Measurements from ENCODE around the gene UBAC2. TPM values are rescaled to one million over a fixed set of nuclear protein-coding genes. Genes with fewer than 3 reads are reported as not detected.

The UBAC2 gene
- total RNA-seq, 1 experiment from 2014 or later = 103 TPM

DNA sequence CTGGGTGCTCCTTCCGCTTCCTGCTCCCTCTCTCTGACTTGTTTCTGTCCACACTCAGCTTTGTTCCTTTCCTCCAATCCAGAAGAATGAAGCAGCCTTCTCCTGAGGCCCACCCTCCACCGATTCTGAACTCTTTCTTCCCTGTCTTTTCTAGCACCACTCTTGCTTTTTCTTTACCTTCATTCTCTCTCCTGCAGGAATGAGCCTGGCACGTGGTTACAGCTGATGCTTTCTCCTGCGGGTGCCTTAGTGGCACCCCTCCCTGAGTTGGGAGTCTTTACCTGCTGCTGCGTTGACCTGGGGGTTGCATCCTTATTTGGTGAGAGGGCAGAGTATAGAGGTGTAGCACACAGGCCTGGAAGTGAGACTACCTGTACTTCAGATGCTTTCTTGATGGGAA lies 6.2 kb downstream of the UBAC2 start:
- Mint-ChIP-seq H3K9me3 (ENCODE audit: unreplicated experiment) (no peaks in the 10 kb centered on the region), H3K4me3 (ENCODE audit: unreplicated experiment) (no peak overlapping the region), H3K27ac (ENCODE audit: unreplicated experiment) (no peak overlapping the region), H3K27me3 (ENCODE audit: insufficient read depth, unreplicated experiment) (no peaks in the 10 kb centered on the region), H3K36me3 (ENCODE audit: insufficient read depth, unreplicated experiment) (peaks cover 28% of the 10 kb centered on the region), H3K4me1 (ENCODE audit: low read depth, unreplicated experiment) (peaks cover 17% of the 10 kb centered on the region)
- TF ChIP-seq, protein P1, sequence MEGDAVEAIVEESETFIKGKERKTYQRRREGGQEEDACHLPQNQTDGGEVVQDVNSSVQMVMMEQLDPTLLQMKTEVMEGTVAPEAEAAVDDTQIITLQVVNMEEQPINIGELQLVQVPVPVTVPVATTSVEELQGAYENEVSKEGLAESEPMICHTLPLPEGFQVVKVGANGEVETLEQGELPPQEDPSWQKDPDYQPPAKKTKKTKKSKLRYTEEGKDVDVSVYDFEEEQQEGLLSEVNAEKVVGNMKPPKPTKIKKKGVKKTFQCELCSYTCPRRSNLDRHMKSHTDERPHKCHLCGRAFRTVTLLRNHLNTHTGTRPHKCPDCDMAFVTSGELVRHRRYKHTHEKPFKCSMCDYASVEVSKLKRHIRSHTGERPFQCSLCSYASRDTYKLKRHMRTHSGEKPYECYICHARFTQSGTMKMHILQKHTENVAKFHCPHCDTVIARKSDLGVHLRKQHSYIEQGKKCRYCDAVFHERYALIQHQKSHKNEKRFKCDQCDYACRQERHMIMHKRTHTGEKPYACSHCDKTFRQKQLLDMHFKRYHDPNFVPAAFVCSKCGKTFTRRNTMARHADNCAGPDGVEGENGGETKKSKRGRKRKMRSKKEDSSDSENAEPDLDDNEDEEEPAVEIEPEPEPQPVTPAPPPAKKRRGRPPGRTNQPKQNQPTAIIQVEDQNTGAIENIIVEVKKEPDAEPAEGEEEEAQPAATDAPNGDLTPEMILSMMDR (IDR thresholded peaks at IDR 0.05; ENCODE audit: insufficient read depth in 1 of 2, low read depth in 1 of 2, low read length in 1 of 2, severe bottlenecking in 1 of 2, unreplicated experiment in 1 of 2) = no peak
- intact Hi-C loops (cut with micrococcal nuclease; ENCODE audit: unreplicated experiment) = no loop called here
- no peak for DNase-seq
- Histone ChIP-seq H3K4me1 (peaks cover 4% of the 10 kb centered on the region), H3K9me3 (no peaks in the 10 kb centered on the region), H3K36me3 (ENCODE audit: control insufficient read depth, insufficient read depth, low read length) (peaks cover 2% of the 10 kb centered on the region; the same call in 1 of the 2 replicates), H3K27me3 (replicated peaks; ENCODE audit: control insufficient read depth, insufficient read depth, low read length) (no peaks in the 10 kb centered on the region), H3K4me3 (ENCODE audit: low read depth, low read length) (no peak overlapping the region)
- CTCF ChIA-PET = interaction anchor here (1.0 kb wide), 1 partner anchor 63 kb away, joined by 4 read pairs; no protein-coding TSS in a partner anchor
- BruUV-seq (replicated peaks) = no TSS peak
- POLR2A ChIA-PET = no interaction called here

DNA sequence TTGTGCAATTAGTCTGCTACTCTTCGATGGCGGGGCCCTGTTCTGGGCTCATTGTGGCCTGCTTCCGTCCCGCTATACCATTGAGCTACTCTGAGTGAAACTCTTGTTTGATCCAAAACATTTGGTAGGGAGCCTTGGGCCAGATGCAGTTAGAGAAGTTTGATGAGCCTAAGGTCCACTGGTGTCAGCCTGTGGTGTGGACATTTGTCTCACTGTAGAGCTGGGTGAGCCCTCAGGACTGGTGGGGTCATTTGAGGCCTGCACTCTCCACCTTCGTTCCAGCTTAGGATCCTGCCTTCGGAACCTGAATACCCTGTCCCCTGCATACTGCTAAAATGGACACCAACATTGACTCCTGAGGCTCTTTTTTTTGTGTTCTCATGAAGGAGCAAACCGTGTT lies 6.9 kb downstream of the UBAC2 start:
- CTCF ChIA-PET = interaction anchor here (1.0 kb wide), 1 partner anchor 62 kb away, joined by 4 read pairs; no protein-coding TSS in a partner anchor
- Histone ChIP-seq H3K4me3 (ENCODE audit: low read depth, low read length) (no peak overlapping the region), H3K27me3 (replicated peaks; ENCODE audit: control insufficient read depth, insufficient read depth, low read length) (no peaks in the 10 kb centered on the region), H3K9me3 (no peaks in the 10 kb centered on the region), H3K4me1 (no peaks in the 10 kb centered on the region), H3K36me3 (ENCODE audit: control insufficient read depth, insufficient read depth, low read length) (peaks cover 2% of the 10 kb centered on the region; the same call in 1 of the 2 replicates)
- Mint-ChIP-seq H3K27me3 (ENCODE audit: insufficient read depth, unreplicated experiment) (no peaks in the 10 kb centered on the region), H3K27ac (ENCODE audit: unreplicated experiment) (no peak overlapping the region), H3K4me1 (ENCODE audit: low read depth, unreplicated experiment) (peaks cover 17% of the 10 kb centered on the region), H3K36me3 (ENCODE audit: insufficient read depth, unreplicated experiment) (peaks cover 27% of the 10 kb centered on the region), H3K9me3 (ENCODE audit: unreplicated experiment) (no peaks in the 10 kb centered on the region), H3K4me3 (ENCODE audit: unreplicated experiment) (no peak overlapping the region)
- TF ChIP-seq, protein P1 (IDR thresholded peaks at IDR 0.05; ENCODE audit: insufficient read depth in 1 of 2, low read depth in 1 of 2, low read length in 1 of 2, severe bottlenecking in 1 of 2, unreplicated experiment in 1 of 2) = no peak
- POLR2A ChIA-PET = no interaction called here
- intact Hi-C loops (cut with micrococcal nuclease; ENCODE audit: unreplicated experiment) = no loop called here
- no peak for DNase-seq
- no TSS peak for BruUV-seq (replicated peaks)

DNA sequence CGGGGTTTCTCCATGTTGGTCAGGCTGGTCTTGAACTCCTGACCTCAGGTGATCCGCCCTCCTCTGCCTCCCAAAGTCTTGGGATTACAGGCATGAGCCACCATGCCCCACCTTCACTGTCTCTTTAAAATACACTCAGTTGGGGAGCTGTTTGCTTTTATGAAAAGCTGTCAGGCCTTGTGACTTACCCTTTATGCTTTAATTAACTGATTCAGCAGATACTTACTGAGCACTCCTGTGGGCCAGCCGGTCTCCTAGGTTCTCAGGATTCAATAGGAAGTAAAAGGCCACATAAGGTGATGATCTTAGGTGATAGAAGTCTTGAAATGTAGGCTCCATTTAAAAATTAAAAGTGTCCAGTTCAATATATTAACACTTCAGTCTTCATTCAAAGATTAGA lies 7.5 kb downstream of the UBAC2 start:
- Mint-ChIP-seq H3K4me3 (ENCODE audit: unreplicated experiment) (no peak overlapping the region), H3K4me1 (ENCODE audit: low read depth, unreplicated experiment) (peaks cover 17% of the 10 kb centered on the region), H3K9me3 (ENCODE audit: unreplicated experiment) (no peaks in the 10 kb centered on the region), H3K27ac (ENCODE audit: unreplicated experiment) (no peak overlapping the region), H3K27me3 (ENCODE audit: insufficient read depth, unreplicated experiment) (no peaks in the 10 kb centered on the region), H3K36me3 (ENCODE audit: insufficient read depth, unreplicated experiment) (peaks cover 27% of the 10 kb centered on the region)
- Histone ChIP-seq H3K36me3 (ENCODE audit: control insufficient read depth, insufficient read depth, low read length) (peaks cover 2% of the 10 kb centered on the region), H3K9me3 (no peaks in the 10 kb centered on the region), H3K4me3 (ENCODE audit: low read depth, low read length) (no peak overlapping the region), H3K27me3 (replicated peaks; ENCODE audit: control insufficient read depth, insufficient read depth, low read length) (no peaks in the 10 kb centered on the region), H3K4me1 (no peaks in the 10 kb centered on the region)
- TF ChIP-seq, protein P1 (IDR thresholded peaks at IDR 0.05; ENCODE audit: insufficient read depth in 1 of 2, low read depth in 1 of 2, low read length in 1 of 2, severe bottlenecking in 1 of 2, unreplicated experiment in 1 of 2) = no peak
- BruUV-seq (replicated peaks) = no TSS peak
- intact Hi-C loops (cut with micrococcal nuclease; ENCODE audit: unreplicated experiment) = no loop called here
- ChIA-PET CTCF (no interaction called here), POLR2A (no interaction called here)
- DNase-seq = no peak
